IMR-90 (cell line): Measurements from ENCODE around the gene INTS15. TPM values are rescaled to one million over a fixed set of nuclear protein-coding genes. Genes with fewer than 3 reads are reported as not detected.
A peak's percentile ranks its signal among the peaks of the same experiment; 100 is the strongest.

Experiments used
- ATAC-seq: fragments of 200-7000 bp; cut with Tn5 transposase; 2 replicates; pipeline ENCODE4 v1.9.1; 2020; ENCODE audit warnings: low read depth, mild to moderate bottlenecking, moderate library complexity
- BruUV-seq: library from RNA; stranded (reverse); fragments of 400-500 nt; replicated peaks from 2 replicates; lab custom pipeline; 2021; lab: Mats Ljungman, UMichigan
- CTCF ChIA-PET: fragments of 300-600 bp; formaldehyde crosslinking; extraction: SDS; loops from one replicate; lab custom pipeline; 2021; ENCODE audit warnings: antibody characterized with exemption; lab: Yijun Ruan, JAX
- POLR2A ChIA-PET: fragments of 300-600 bp; sonication (Branson Sonifier 250); formaldehyde crosslinking; loops from one replicate; lab custom pipeline; 2022; ENCODE audit warnings: antibody characterized with exemption; ENCODE audit not compliant: unreplicated experiment; lab: Charles Lee
- DNase-seq: peaks from one replicate; pipeline ENCODE4 v3.0.0; 2013
- H2AFZ ChIP-seq: replicated peaks from 2 replicates; pipeline ENCODE3; 2013; ENCODE audit warnings: low read length, mild to moderate bottlenecking; ENCODE audit not compliant: poor library complexity
- H2AK5ac ChIP-seq: 2 replicates; pipeline ENCODE4 v1.6.1; 2013; ENCODE audit warnings: low read depth, low read length, inconsistent platforms
- H2AK9ac ChIP-seq: replicated peaks from 2 replicates; pipeline ENCODE3; 2013; ENCODE audit warnings: mild to moderate bottlenecking, low read depth, low read length, moderate library complexity; ENCODE audit not compliant: poor library complexity
- H2BK120ac ChIP-seq: 2 replicates; pipeline ENCODE4 v1.6.1; 2013; ENCODE audit warnings: low read depth, low read length, inconsistent platforms
- H2BK15ac ChIP-seq: 3 replicates; pipeline ENCODE4 v1.6.1; 2013; ENCODE audit warnings: low read depth, low read length, inconsistent platforms
- H2BK20ac ChIP-seq: 2 replicates; pipeline ENCODE4 v1.6.1; 2013; ENCODE audit warnings: low read depth, mild to moderate bottlenecking, inconsistent platforms, low read length, moderate library complexity
- H2BK5ac ChIP-seq: 2 replicates; pipeline ENCODE4 v1.6.1; 2013; ENCODE audit warnings: mild to moderate bottlenecking, low read depth, low read length, inconsistent platforms; ENCODE audit not compliant: poor library complexity, severe bottlenecking
- H3K14ac ChIP-seq: replicated peaks from 2 replicates; pipeline ENCODE4 v1.6.1; 2013; ENCODE audit warnings: low read depth, low read length, inconsistent platforms
- H3K18ac ChIP-seq: 2 replicates; pipeline ENCODE4 v1.6.1; 2013; ENCODE audit warnings: low read depth, low read length, control low read depth
- H3K23ac ChIP-seq: 2 replicates; pipeline ENCODE4 v1.6.1; 2013; ENCODE audit warnings: low read depth, low read length, inconsistent platforms
- H3K27ac ChIP-seq: 2 replicates; pipeline ENCODE4 v1.5.1; 2013; ENCODE audit warnings: mild to moderate bottlenecking, control low read depth, low read length; ENCODE audit not compliant: insufficient read depth
- H3K27me3 ChIP-seq: 2 replicates; pipeline ENCODE4 v1.6.1; 2013; ENCODE audit warnings: low read length; ENCODE audit not compliant: control insufficient read depth, insufficient read depth
- H3K36me3 ChIP-seq: 2 replicates; pipeline ENCODE4 v1.6.1; 2013; ENCODE audit warnings: low read length, mixed read lengths; ENCODE audit not compliant: control insufficient read depth, insufficient read depth
- H3K4ac ChIP-seq: 2 replicates; pipeline ENCODE4 v1.6.1; 2013; ENCODE audit warnings: low read depth, low read length, inconsistent platforms
- H3K4me1 ChIP-seq: 2 replicates; pipeline ENCODE4 v1.6.1; 2013; ENCODE audit warnings: low read length, mixed read lengths; ENCODE audit not compliant: control insufficient read depth, insufficient read depth
- H3K4me2 ChIP-seq: 2 replicates; pipeline ENCODE4 v1.6.1; 2013; ENCODE audit warnings: low read depth, mild to moderate bottlenecking, control low read depth, low read length, moderate library complexity
- H3K4me3 ChIP-seq: 2 replicates; pipeline ENCODE4 v1.5.1; 2013; ENCODE audit warnings: low read depth, mild to moderate bottlenecking, control low read depth, low read length, moderate library complexity; ENCODE audit not compliant: insufficient read depth
- H3K56ac ChIP-seq: 2 replicates; pipeline ENCODE4 v1.6.1; 2013; ENCODE audit warnings: low read length, inconsistent platforms; ENCODE audit not compliant: insufficient read depth; ENCODE audit errors: extremely low read depth
- H3K79me1 ChIP-seq, 2 experiments: 2 replicates each; pipeline ENCODE4 v1.6.1; 2013; ENCODE audit warnings: low read length in 2 of 2, inconsistent platforms in 1 of 2, low read depth in 1 of 2
- H3K9ac ChIP-seq: 2 replicates; pipeline ENCODE4 v1.6.1; 2013; ENCODE audit warnings: low read depth, low read length, control low read depth
- H3K9me1 ChIP-seq: 2 replicates; pipeline ENCODE4 v1.6.1; 2013; ENCODE audit warnings: low read length, inconsistent platforms; ENCODE audit not compliant: insufficient read depth
- H3K9me3 ChIP-seq: 2 replicates; pipeline ENCODE4 v1.6.1; 2013; ENCODE audit warnings: low read length; ENCODE audit not compliant: control insufficient read depth, insufficient read depth
- H4K20me1 ChIP-seq: 2 replicates; pipeline ENCODE4 v1.6.1; 2013; ENCODE audit warnings: low read length, inconsistent platforms; ENCODE audit not compliant: insufficient read depth
- H4K5ac ChIP-seq: 2 replicates; pipeline ENCODE4 v1.6.1; 2013; ENCODE audit warnings: mild to moderate bottlenecking, low read depth, low read length, control low read depth
- H4K8ac ChIP-seq, 2 experiments: 2 replicates each; pipeline ENCODE4 v1.6.1; 2013; ENCODE audit warnings: low read depth in 2 of 2, low read length in 2 of 2, control low read depth in 1 of 2, inconsistent platforms in 1 of 2
- H4K91ac ChIP-seq: 2 replicates; pipeline ENCODE4 v1.6.1; 2013; ENCODE audit warnings: low read depth, low read length, inconsistent platforms; ENCODE audit not compliant: insufficient read depth
- BHLHE40 ChIP-seq: fragments of 150-350 bp; IDR thresholded peaks from 2 replicates; pipeline ENCODE4 v1.6.1; 2016; ENCODE audit warnings: mild to moderate bottlenecking, low read depth, low read length
- CEBPB ChIP-seq: IDR thresholded peaks from 2 replicates; pipeline ENCODE4 v1.6.1; 2012; ENCODE audit warnings: low read depth, low read length, improper control_type of control experiment
- CHD1 ChIP-seq: IDR thresholded peaks from 2 replicates; pipeline ENCODE4 v1.6.1; 2012; ENCODE audit warnings: low read depth, low read length, improper control_type of control experiment
- CTCF ChIP-seq: conservative IDR thresholded peaks from 2 replicates; pipeline ENCODE4 v1.5.1; 2012; ENCODE audit warnings: mild to moderate bottlenecking, low read depth, low read length, improper control_type of control experiment
- ELK1 ChIP-seq: fragments of 150-350 bp; IDR thresholded peaks from 2 replicates; pipeline ENCODE4 v1.6.1; 2016; ENCODE audit warnings: low read depth, mild to moderate bottlenecking, low read length, moderate library complexity, borderline replicate concordance
- FOS ChIP-seq: fragments of 150-350 bp; IDR thresholded peaks from 2 replicates; pipeline ENCODE4 v1.6.1; 2016; ENCODE audit warnings: low read depth, low read length
- MAFK ChIP-seq: IDR thresholded peaks from 2 replicates; pipeline ENCODE4 v1.6.1; 2012; ENCODE audit warnings: low read depth, low read length, improper control_type of control experiment
- MAZ ChIP-seq: IDR thresholded peaks from 2 replicates; pipeline ENCODE4 v1.6.1; 2012; ENCODE audit warnings: low read depth, mild to moderate bottlenecking, low read length, improper control_type of control experiment, moderate library complexity, borderline replicate concordance
- MXI1 ChIP-seq: IDR thresholded peaks from 2 replicates; pipeline ENCODE4 v1.6.1; 2012; ENCODE audit warnings: low read depth, mild to moderate bottlenecking, low read length, moderate library complexity, borderline replicate concordance
- NFE2L2 ChIP-seq: fragments of 150-350 bp; IDR thresholded peaks from 2 replicates; pipeline ENCODE4 v1.6.1; 2016; ENCODE audit warnings: low read depth, mild to moderate bottlenecking, low read length
- POLR2A ChIP-seq: IDR thresholded peaks from 2 replicates; pipeline ENCODE4 v1.6.1; 2012; ENCODE audit warnings: mild to moderate bottlenecking, low read depth, low read length
- RAD21 ChIP-seq: IDR thresholded peaks from 2 replicates; pipeline ENCODE4 v1.6.1; 2012; ENCODE audit warnings: low read length, improper control_type of control experiment
- RCOR1 ChIP-seq: IDR thresholded peaks from 2 replicates; pipeline ENCODE4 v1.6.1; 2012; ENCODE audit warnings: mild to moderate bottlenecking, low read length, improper control_type of control experiment; ENCODE audit not compliant: insufficient replicate concordance
- RFX5 ChIP-seq: IDR thresholded peaks from 2 replicates; pipeline ENCODE4 v1.8.0; 2012; ENCODE audit warnings: low read depth, mild to moderate bottlenecking, low read length, moderate library complexity
- SMC3 ChIP-seq: fragments of 150-350 bp; IDR thresholded peaks from 2 replicates; pipeline ENCODE4 v1.6.1; 2016; ENCODE audit warnings: low read depth, mild to moderate bottlenecking, antibody characterized with exemption, low read length, moderate library complexity
- USF2 ChIP-seq: fragments of 150-350 bp; IDR thresholded peaks from 2 replicates; pipeline ENCODE4 v1.6.1; 2017; ENCODE audit warnings: mild to moderate bottlenecking, antibody characterized with exemption, low read length, low read depth
- WGBS, 2 experiments: methylation state at CpG; one replicate each; pipeline versions ENCODE4 v1.1.5 to v1.1.7; 2013; ENCODE audit warnings: missing lambda C conversion rate in 2 of 2; ENCODE audit not compliant: insufficient read length in 1 of 2; ENCODE audit errors: extremely low coverage in 2 of 2; 5-methylcytosine and 5-hydroxymethylcytosine counted together
- dilution Hi-C: fragments of 300-500 bp; cut with HindIII; formaldehyde crosslinking; loops from one replicate; pipeline ENCODE4 v1.14.3; 2018; ENCODE audit warnings: low sequenced_read_pairs; ENCODE audit not compliant: unreplicated experiment
- in situ Hi-C: fragments of 300-500 bp; cut with MboI; formaldehyde crosslinking; loops from 3 replicates; pipeline ENCODE4 v1.14.3; 2019; ENCODE audit warnings: low sequenced_read_pairs, inconsistent platforms, mixed read lengths
- intact Hi-C: fragments of 100-400 bp; cut with micrococcal nuclease; formaldehyde crosslinking; loops from 2 replicates; pipeline ENCODE4 v1.10.0; 2022
- polyA plus RNA-seq, 3 experiments: library from polyadenylated mRNA; depleted of rRNA; stranded (reverse); fragments of >200 nt; gene quantifications; 2 replicates each; pipeline ENCODE4 v1.2.3, GENCODE V29; 2012; ENCODE audit warnings: low replicate concordance in 1 of 3
- total RNA-seq: library from RNA; depleted of rRNA; stranded (reverse); fragments of >200 nt; gene quantifications from 2 replicates; pipeline ENCODE4 v1.2.3, GENCODE V29; 2012

INTS15 gene
- total and polyA plus RNA-seq, 2 of the 4 experiments (the other 2 are of a cell fraction) = 7.0 to 20.8 TPM

- no peak overlapping the region for H3K27ac ChIP-seq
- CTCF ChIA-PET = no interaction called here
- H3K56ac ChIP-seq = no peak overlapping the region
Measured at GRCh38 chr7:6649241-6649961, 59.6 kb downstream of the INTS15 start.

More at GRCh38 chr7:6649241-6649961, 59.6 kb downstream of the INTS15 start:
- Histone ChIP-seq H3K9ac (no peak overlapping the region), H3K4me3 (no peak overlapping the region), H3K23ac (no peak overlapping the region), H2BK5ac (no peak overlapping the region), H4K20me1 (peaks cover 4% of the 10 kb centered on the region; the same call in 1 of the 2 replicates), H3K4me1 (no peaks in the 10 kb centered on the region), H2AFZ (no peak overlapping the region), H3K18ac (no peak overlapping the region), H3K9me1 (no peaks in the 10 kb centered on the region), H2AK9ac (peak overlapping the region; percentile 55), H2BK120ac (no peak overlapping the region), H4K5ac (no peak overlapping the region), H4K91ac (no peak overlapping the region), H2AK5ac (no peak overlapping the region), H4K8ac (no peak overlapping the region), H3K4me2 (no peak overlapping the region), H3K79me1 (peaks cover 0 to 17% of the 10 kb centered on the region in 2 experiments; a peak in 1 of 4 replicates), H2BK20ac (no peak overlapping the region), H3K36me3 (peaks cover 76% of the 10 kb centered on the region), H3K4ac (no peak overlapping the region), H2BK15ac (no peak overlapping the region), H3K9me3 (peaks cover 35% of the 10 kb centered on the region), H3K14ac (no peak overlapping the region), H3K27me3 (no peaks in the 10 kb centered on the region)
- DNase-seq = no peak
- no TSS peak for BruUV-seq
- no peak for ATAC-seq
- in situ Hi-C loops = no loop called here
- TF ChIP-seq CEBPB (no peak), RCOR1 (no peak), SMC3 (no peak), CTCF (no peak), RFX5 (no peak), POLR2A (no peak), RAD21 (no peak), CHD1 (no peak), FOS (no peak), NFE2L2 (no peak), USF2 (no peak), MAFK (no peak), MAZ (no peak), MXI1 (no peak), BHLHE40 (no peak), ELK1 (no peak)
- POLR2A ChIA-PET = no interaction called here
- no CpG with 5 or more reads among the region's 13 CpGs for WGBS, 2 experiments
- dilution Hi-C loops = no loop called here
- intact Hi-C loops = no loop called here
